ENCODE results near the gene HEXIM1. TPM values are rescaled to one million over a fixed set of nuclear protein-coding genes. Genes with fewer than 3 reads are reported as not detected.
A peak's percentile ranks its signal among the peaks of the same experiment; 100 is the strongest.

HEXIM1 gene
- polyA plus RNA-seq, 1 donor from 2014 or later: 3.6 TPM

DNA sequence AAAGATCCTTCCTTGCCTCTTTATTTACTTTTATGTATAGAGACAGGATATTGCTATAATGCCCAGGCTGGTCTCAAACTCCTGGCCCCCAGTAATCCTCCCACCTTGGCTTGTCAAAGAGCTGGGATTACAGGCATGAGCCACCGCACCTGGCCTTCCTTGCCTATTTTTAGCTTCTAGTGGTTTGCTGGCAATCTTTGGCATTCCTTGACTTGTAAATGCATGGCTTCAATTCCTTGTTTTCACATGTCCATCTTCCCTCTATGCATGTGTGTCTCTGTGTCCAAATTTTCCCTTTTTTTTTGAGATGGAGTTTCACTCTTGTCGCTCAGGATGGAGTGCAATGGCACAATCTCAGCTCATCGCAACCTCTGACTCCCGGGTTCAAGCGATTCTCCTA is 35.9 kb downstream of the HEXIM1 start:
- no peaks in the 10 kb centered on the region for H3K4me1 Mint-ChIP-seq
- H3K27me3 Mint-ChIP-seq: peaks cover 5% of the 10 kb centered on the region
- H3K4me3 Mint-ChIP-seq: no peak overlapping the region
- H3K36me3 Mint-ChIP-seq: peaks cover 3% of the 10 kb centered on the region
- no peak overlapping the region for H3K27ac Mint-ChIP-seq
- no peaks in the 10 kb centered on the region for H3K9me3 Mint-ChIP-seq

DNA sequence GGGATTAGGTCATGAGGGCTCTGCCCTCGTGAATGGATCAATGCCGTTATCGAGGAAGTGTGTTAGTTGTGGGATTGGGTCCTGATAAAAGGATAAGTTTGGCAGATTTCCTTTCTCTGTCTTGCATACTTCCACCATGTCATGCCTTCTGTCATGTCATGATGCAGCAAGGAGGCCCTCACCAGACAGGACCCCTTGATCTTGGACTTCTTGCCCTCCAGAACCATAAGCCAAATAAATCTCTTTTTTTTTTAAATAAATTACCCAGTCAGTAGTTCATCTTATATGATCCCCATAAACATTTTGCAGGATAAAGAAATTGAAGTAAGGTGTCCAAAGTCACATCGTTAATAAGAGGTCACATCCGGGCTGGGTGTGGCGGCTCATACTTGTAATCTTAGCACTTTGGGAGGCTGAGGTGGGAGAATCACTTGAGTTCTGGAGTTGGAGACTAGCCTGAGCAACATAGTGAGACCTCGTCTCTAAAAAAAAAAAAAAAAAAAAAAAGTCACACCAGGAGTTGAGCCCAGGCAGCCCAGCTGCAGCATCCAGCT is 38.6 kb downstream of the HEXIM1 start:
- Mint-ChIP-seq H3K4me1 (no peaks in the 10 kb centered on the region), H3K4me3 (no peak overlapping the region), H3K27me3 (peaks cover 3% of the 10 kb centered on the region), H3K9me3 (no peaks in the 10 kb centered on the region), H3K27ac (no peak overlapping the region), H3K36me3 (peaks cover 3% of the 10 kb centered on the region)

DNA sequence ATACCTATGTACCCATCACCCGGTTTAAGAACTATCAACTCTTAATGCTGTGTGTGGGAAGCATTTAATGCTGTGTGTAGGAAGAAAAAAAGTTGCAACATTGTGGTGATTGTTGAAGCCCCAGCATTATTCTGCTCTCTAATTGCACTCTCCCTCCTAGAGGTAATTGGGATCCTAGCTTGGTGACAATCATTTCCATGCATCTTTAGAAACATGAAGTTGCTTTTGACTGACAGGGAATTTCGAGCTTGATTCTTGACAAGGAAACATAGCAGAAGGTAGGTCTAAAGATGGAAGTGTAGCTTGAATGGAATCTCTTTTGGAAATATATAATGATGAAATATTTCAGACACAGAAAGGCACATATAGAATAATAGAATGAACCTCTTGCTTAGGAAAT is 40.7 kb downstream of the HEXIM1 start:
- Mint-ChIP-seq H3K27me3 (no peaks in the 10 kb centered on the region), H3K36me3 (peaks cover 3% of the 10 kb centered on the region), H3K4me3 (no peak overlapping the region), H3K9me3 (no peaks in the 10 kb centered on the region), H3K4me1 (no peaks in the 10 kb centered on the region), H3K27ac (no peak overlapping the region)

DNA sequence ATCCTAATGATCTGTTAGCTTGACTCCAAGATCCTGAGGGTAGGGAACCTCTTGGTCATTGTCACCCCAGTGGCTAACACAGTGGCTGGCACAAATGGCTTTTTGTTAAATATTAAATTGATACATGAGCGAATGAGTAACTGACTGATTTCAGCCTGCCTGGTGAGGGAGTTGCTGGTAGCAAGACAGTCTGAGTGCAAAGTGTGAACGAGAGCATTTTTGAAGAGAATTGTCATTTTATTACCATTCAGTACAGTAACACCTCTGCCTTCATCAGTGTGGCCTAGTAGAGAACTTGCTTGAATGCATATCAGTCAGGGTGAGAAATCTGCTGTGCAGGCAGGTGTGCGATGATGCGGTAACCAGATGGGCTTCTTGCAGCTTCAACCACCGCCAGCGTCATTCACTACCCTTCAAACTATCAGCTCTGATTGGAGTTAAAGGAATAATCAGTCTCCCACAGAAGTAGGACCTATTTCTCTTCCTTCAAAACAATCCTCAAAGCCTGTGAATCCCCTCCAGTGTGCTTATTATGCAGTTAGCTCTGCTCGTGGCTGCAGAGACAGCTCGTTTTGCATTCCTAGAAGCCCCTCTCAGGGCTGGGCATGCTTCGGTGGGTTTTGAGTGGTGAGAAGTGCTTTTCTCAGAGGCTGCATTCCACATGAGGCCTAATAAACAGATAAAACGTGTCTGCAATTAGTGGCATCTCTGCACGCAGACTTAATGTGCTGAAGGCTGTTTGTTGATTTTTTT is 42.4 kb downstream of the HEXIM1 start:
- peaks cover 3% of the 10 kb centered on the region for H3K36me3 Mint-ChIP-seq
- H3K27me3 Mint-ChIP-seq: no peaks in the 10 kb centered on the region
- no peaks in the 10 kb centered on the region for H3K9me3 Mint-ChIP-seq
- H3K4me3 Mint-ChIP-seq: peak overlapping the region in 1 of 4 donors; percentile 25
- peak overlapping the region in 1 of 3 donors; percentile 66 for H3K27ac Mint-ChIP-seq
- no peaks in the 10 kb centered on the region for H3K4me1 Mint-ChIP-seq

DNA sequence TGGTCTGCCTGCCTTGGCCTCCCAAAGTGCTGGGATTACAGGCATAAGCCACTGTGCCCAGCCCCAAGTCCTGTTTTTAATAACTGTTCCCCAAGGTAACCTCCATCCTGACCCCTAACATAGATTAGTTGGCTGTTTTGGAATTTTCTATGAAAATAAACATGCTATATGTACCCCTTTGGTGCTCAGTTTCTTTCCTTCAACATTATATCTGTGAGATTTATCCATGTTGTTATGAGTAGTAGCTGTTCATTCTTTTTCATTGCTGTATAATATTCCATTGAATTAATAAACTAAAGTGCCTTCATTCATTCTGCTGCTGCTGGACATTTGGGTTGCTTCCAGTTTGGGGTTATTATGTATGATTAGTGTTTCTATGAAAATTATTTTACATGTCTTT is 47.1 kb downstream of the HEXIM1 start:
- peak overlapping the region in 1 of 3 donors; percentile 35 for H3K27ac Mint-ChIP-seq
- no peaks in the 10 kb centered on the region for H3K27me3 Mint-ChIP-seq
- peaks cover 0 to 4% (median 1%) of the 10 kb centered on the region in 3 donors for H3K4me1 Mint-ChIP-seq
- no peaks in the 10 kb centered on the region for H3K9me3 Mint-ChIP-seq
- H3K4me3 Mint-ChIP-seq: no peak overlapping the region
- H3K36me3 Mint-ChIP-seq: no peaks in the 10 kb centered on the region

DNA sequence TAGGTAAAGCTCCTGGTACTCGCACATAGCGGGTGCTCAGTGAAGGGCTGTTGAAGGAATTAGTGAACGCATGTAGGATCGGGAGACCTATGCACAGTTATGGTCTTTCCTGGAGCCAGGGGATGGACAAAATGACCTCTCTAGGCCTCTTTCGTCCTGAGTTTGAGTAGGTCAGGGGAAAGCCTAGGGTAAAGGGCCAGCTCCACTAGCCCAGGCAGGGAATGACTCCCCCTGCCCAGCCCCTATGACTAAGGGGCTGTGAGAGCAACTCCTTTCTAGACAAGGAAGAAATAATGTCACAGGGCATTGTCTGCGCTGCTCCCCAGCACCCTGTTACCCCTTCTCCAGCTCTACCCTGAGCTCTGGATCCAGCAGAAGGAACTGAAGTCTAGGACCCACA is 48.8 kb downstream of the HEXIM1 start:
- Mint-ChIP-seq H3K27ac (no peak overlapping the region), H3K9me3 (no peaks in the 10 kb centered on the region), H3K4me1 (peaks cover 0 to 4% (median 1%) of the 10 kb centered on the region in 3 donors), H3K36me3 (no peaks in the 10 kb centered on the region), H3K4me3 (peak overlapping the region in 1 of 4 donors; percentile 57), H3K27me3 (no peaks in the 10 kb centered on the region)

DNA sequence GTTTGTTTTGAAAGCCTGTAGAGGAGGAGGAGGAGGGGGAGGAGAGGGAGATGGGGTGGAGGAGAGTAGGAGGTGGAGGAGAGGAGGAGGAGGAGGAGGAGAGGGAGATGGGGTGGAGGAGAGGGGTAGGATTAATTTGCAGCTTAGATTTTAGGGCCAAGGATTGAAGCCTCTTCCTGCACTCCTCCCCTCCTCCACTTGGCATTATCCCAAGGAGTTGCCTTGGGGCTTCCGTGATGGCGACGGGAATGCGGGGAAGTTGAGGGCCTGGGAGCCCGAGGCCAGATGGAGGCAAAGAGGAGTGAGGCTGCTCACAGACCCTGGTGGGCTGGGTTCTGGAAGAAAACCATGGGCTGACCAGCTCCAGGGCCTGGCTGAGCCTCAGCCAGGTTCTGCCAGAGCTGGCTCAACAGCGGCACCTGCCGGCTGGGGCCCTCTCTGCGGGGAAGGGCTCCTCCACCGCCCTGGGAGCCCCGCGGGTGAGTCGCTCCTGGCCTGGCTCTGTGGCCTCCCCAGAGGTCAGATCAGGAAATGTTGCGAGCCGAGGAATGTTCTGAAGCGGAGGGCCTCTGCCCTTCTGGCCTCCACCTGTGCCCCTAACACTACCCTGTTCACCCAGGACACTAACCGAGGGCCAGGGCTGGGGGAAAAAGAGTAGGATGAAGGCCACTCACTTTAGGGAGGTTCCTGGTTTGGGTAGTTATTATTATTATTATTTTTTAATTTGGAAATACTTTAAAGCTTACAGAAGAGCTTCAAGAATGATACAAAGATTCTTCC is 49.5 kb downstream of the HEXIM1 start:
- Mint-ChIP-seq H3K27ac (peak overlapping the region in 1 of 3 donors; percentile 58), H3K27me3 (no peaks in the 10 kb centered on the region)

DNA sequence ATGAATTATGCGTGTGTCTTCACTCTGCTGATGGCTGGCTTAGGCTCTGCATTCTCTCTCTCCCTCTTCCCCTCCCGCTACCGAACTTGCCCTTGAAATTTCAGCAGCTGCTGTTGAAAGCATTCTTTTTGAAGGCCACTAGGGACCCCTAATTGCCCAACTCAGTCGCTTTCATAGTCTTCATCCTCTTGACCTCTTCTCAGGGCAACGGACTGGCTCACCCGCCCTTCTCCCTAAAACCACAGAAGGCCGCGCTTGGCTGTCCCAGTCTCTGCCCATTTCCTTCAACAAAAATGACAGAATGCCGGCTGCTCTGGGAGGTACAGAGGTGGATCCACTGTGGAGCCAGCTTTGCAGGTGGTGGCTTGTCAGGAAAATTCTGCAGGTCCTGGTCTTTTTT is 52.4 kb downstream of the HEXIM1 start:
- no peaks in the 10 kb centered on the region for H3K9me3 Mint-ChIP-seq
- H3K27ac Mint-ChIP-seq: peak overlapping the region in 1 of 3 donors; percentile 87
- no peaks in the 10 kb centered on the region for H3K36me3 Mint-ChIP-seq
- peaks cover 6 to 10% (median 8%) of the 10 kb centered on the region in 3 donors for H3K4me1 Mint-ChIP-seq
- no peak overlapping the region for H3K4me3 Mint-ChIP-seq
- no peaks in the 10 kb centered on the region for H3K27me3 Mint-ChIP-seq

More for the DNA sequence above, 49.5 kb downstream of the HEXIM1 start:
- Mint-ChIP-seq H3K4me3 (peak overlapping the region in 1 of 4 donors; percentile 17), H3K36me3 (no peaks in the 10 kb centered on the region), H3K9me3 (no peaks in the 10 kb centered on the region), H3K4me1 (peaks cover 0 to 4% (median 1%) of the 10 kb centered on the region in 3 donors)

DNA sequence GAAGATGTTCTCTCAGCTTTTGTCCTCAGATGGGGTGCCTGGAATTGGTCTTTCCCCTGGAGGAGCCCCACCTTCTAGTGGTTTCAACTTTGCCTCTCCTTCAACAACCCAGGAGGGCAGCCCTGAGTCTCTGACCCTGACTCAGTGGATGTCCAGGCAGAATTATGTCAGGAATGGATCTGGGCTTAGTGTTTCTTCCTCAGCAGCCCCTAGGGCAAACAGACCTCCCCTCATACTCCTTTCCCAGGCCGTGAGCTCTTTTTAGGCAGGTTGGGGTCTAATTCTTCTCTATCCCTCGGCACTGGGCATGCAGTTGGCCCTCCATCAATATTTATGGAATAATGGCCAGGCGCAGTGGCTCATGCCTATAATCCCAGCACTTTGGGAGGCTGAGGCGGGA is 53.2 kb downstream of the HEXIM1 start:
- H3K27me3 Mint-ChIP-seq: no peaks in the 10 kb centered on the region
- H3K4me3 Mint-ChIP-seq: no peak overlapping the region
- H3K9me3 Mint-ChIP-seq: no peaks in the 10 kb centered on the region
- H3K36me3 Mint-ChIP-seq: no peaks in the 10 kb centered on the region
- no peak overlapping the region for H3K27ac Mint-ChIP-seq
- H3K4me1 Mint-ChIP-seq: peaks cover 6 to 10% (median 8%) of the 10 kb centered on the region in 3 donors

Other genes with a start within 250 kb of the HEXIM1 start
- 67.1 TPM for gene EFTUD2, start 249.0 kb upstream of the HEXIM1 start, polyA plus RNA-seq
- gene GFAP, start 233.0 kb upstream of the HEXIM1 start, polyA plus RNA-seq: 0.45 TPM
- not detected for gene KIF18B, start 200.7 kb upstream of the HEXIM1 start, polyA plus RNA-seq
- not detected for gene C1QL1, start 180.2 kb upstream of the HEXIM1 start, polyA plus RNA-seq
- gene DCAKD, start 96.8 kb upstream of the HEXIM1 start, polyA plus RNA-seq: 13.8 TPM
- 84.4 TPM for gene NMT1, start 87.2 kb upstream of the HEXIM1 start, polyA plus RNA-seq
- gene PLCD3, start 16.0 kb upstream of the HEXIM1 start, polyA plus RNA-seq: not detected
- gene ACBD4, start 12.8 kb upstream of the HEXIM1 start, polyA plus RNA-seq: 17.6 TPM
- gene HEXIM2, start 13.4 kb downstream of the HEXIM1 start, polyA plus RNA-seq: 6.3 TPM
- 36.5 TPM for gene FMNL1, start 73.4 kb downstream of the HEXIM1 start, polyA plus RNA-seq
- 0.34 TPM for gene SPATA32, start 113.6 kb downstream of the HEXIM1 start, polyA plus RNA-seq
- gene MAP3K14, start 168.5 kb downstream of the HEXIM1 start, polyA plus RNA-seq: 31.5 TPM